Right lobe of liver (tissue), 4 donors: ENCODE data around the gene THADA.

ENCODE experiments used
- POLR2A ChIP-seq: fragments of 450-650 bp; IDR thresholded peaks from one replicate; pipeline ENCODE4 v1.6.1; 2017; ENCODE audit warnings: antibody characterized with exemption, mild to moderate bottlenecking
- TF ChIP-seq, protein P1 (sequence below), 4 donors: fragments of 200-600 bp in 3 of 4; fragments of 450-650 bp in 1 of 4; IDR thresholded peaks; one replicate each; pipeline versions ENCODE4 v1.5.1 to v1.8.0; 2016 to 2022; ENCODE audit warnings: antibody characterized with exemption in 4 of 4, mild to moderate bottlenecking in 2 of 4
- donor health status: DM: no; HTN: no; CAD: no.
- donor health status: DM: no; HTN: no; CAD: no.
- donor health status: DM: no; HTN: yes; CAD: no.

DNA sequence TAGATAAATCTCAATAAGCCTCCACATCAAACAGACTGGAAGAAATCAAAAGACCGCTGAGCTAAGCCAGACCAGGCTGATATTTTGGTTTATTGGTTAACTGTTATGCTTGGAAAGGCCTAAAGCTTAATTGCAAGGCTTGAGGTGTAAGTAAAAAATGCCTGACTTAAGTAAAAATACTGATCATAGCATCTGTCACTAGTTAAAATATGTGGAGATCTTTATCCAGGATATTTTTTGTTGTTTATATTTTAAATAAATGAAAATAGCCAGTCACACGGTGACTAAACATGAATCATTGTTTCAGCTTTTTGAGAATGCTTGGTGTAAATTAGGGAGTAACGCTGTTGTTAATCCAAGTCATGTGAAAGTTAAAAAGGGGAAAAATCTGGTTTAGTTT is 127.9 kb downstream of the THADA start:
- TF ChIP-seq, protein P1, sequence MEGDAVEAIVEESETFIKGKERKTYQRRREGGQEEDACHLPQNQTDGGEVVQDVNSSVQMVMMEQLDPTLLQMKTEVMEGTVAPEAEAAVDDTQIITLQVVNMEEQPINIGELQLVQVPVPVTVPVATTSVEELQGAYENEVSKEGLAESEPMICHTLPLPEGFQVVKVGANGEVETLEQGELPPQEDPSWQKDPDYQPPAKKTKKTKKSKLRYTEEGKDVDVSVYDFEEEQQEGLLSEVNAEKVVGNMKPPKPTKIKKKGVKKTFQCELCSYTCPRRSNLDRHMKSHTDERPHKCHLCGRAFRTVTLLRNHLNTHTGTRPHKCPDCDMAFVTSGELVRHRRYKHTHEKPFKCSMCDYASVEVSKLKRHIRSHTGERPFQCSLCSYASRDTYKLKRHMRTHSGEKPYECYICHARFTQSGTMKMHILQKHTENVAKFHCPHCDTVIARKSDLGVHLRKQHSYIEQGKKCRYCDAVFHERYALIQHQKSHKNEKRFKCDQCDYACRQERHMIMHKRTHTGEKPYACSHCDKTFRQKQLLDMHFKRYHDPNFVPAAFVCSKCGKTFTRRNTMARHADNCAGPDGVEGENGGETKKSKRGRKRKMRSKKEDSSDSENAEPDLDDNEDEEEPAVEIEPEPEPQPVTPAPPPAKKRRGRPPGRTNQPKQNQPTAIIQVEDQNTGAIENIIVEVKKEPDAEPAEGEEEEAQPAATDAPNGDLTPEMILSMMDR (IDR thresholded peaks at IDR 0.05), result no peak
- TF ChIP-seq POLR2A, result no peak
